Activated CD8-positive, alpha-beta memory T cell treated with anti-CD3 and anti-CD28 coated beads, Interleukin-2, amount 50 U/mL, for 1 hour (primary cell): ENCODE measurements around the gene FAAP24.
"Not testable (repeated sequence)": the region's sequence is repeated elsewhere in the genome, so short reads cannot be mapped to it uniquely, and the experiment has no call there.

Source experiments
- DNase-seq: peaks from one replicate; pipeline ENCODE4 v3.0.0-alpha.2; 2020; ENCODE audit errors: extremely low read depth

FAAP24 gene

GRCh38 chr19:32998722-32999121, 26.7 kb downstream of the FAAP24 start:
- DNase-seq: no peak

GRCh38 chr19:33000510-33000909, 28.5 kb downstream of the FAAP24 start:
- no peak for DNase-seq

GRCh38 chr19:33000910-33001309, 28.9 kb downstream of the FAAP24 start:
- no peak for DNase-seq

- not testable (repeated sequence) for DNase-seq
Measured at GRCh38 chr19:33002126-33002865, 30.3 kb downstream of the FAAP24 start.

GRCh38 chr19:33003424-33004024, 31.5 kb downstream of the FAAP24 start:
- not testable (repeated sequence) for DNase-seq

GRCh38 chr19:33005440-33005839, 33.4 kb downstream of the FAAP24 start:
- DNase-seq: no peak

GRCh38 chr19:33008738-33009137, 36.7 kb downstream of the FAAP24 start:
- DNase-seq: no peak

- DNase-seq: not testable (repeated sequence)
Measured at GRCh38 chr19:33010891-33011290, 38.8 kb downstream of the FAAP24 start.

- no peak for DNase-seq
Measured at GRCh38 chr19:33022472-33023116, 50.6 kb downstream of the FAAP24 start.

GRCh38 chr19:33024398-33024797, 52.4 kb downstream of the FAAP24 start:
- DNase-seq: no peak

GRCh38 chr19:33025468-33026238, 53.6 kb downstream of the FAAP24 start:
- DNase-seq: not testable (repeated sequence)

- DNase-seq: not testable (repeated sequence)
Measured at GRCh38 chr19:33026602-33027001, 54.6 kb downstream of the FAAP24 start.
